ENCODE data around the gene KAT6B. TPM values are rescaled to one million over a fixed set of nuclear protein-coding genes. Genes with fewer than 3 reads are reported as not detected.
"Not testable (repeated sequence)": the region's sequence is repeated elsewhere in the genome, so short reads cannot be mapped to it uniquely, and the experiment has no call there.

The KAT6B gene
- polyA plus RNA-seq, 1 donor from 2014 or later = 11.5 TPM

DNA sequence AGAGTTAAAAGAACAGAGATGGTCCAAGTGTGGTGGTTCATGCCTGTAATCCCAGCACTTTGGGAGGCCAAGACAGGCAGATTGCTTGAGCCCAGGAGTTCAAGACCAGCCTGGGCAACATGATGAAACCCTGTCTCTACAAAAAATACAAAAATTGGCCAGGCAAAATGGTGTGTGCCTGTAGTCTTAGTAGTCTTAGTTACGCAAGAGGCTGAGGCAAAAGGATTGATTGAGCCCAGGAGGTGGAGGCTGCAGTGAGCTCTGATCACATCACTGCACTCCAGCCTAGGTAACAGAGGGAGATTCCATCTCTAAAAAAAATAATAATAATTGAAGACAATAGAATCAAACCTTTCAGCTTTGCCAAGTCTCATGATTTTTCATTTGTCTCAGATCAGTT lies 33.2 kb upstream of the KAT6B start:
- not testable (repeated sequence) for H3K9me3 ChIP-seq (ENCODE audit: low read length); H3K9ac ChIP-seq (ENCODE audit: low read length); H3K27ac ChIP-seq (ENCODE audit: low read length); H4K20me1 ChIP-seq (ENCODE audit: insufficient read depth); H3K4me2 ChIP-seq (ENCODE audit: low read length); H2AFZ ChIP-seq (ENCODE audit: low read depth, low read length); H3K4me3 ChIP-seq (ENCODE audit: low read length); H3K79me2 ChIP-seq (replicated peaks; ENCODE audit: insufficient read depth, low read length); H3K9me2 ChIP-seq (ENCODE audit: insufficient read depth, low read length); H3F3A ChIP-seq (ENCODE audit: insufficient read depth, low read length, poor library complexity, severe bottlenecking); H3K27me3 ChIP-seq (ENCODE audit: insufficient read depth, low read depth, low read length); H3K36me3 ChIP-seq (ENCODE audit: insufficient read depth, low read length)

DNA sequence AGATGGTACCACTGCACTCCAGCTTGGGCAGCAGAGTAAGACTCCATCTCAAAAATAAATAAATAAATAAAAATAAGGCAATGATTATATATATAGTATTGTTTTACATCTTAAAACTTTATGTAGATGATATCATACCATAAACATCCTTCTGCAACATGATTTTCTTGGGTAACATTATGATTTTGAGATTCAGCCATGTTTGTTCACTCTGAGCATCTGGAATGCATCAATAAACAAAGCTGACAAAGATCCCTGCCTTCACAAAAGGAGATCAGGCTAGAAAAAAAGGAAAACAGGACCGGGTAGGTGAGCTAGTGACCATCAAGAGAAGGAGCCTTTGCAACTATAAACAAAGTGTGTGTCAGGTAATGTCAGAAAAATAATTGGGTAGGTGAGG lies 31.9 kb upstream of the KAT6B start:
- Histone ChIP-seq H4K20me1 (ENCODE audit: insufficient read depth) (no peaks in the 10 kb centered on the region), H3K9me2 (ENCODE audit: insufficient read depth, low read length) (no peaks in the 10 kb centered on the region), H2AFZ (ENCODE audit: low read depth, low read length) (no peak overlapping the region), H3K9me3 (ENCODE audit: low read length) (no peaks in the 10 kb centered on the region), H3K4me2 (ENCODE audit: low read length) (no peak overlapping the region), H3K27ac (ENCODE audit: low read length) (no peak overlapping the region), H3K36me3 (ENCODE audit: insufficient read depth, low read length) (no peaks in the 10 kb centered on the region), H3K9ac (ENCODE audit: low read length) (no peak overlapping the region), H3K79me2 (replicated peaks; ENCODE audit: insufficient read depth, low read length) (no peaks in the 10 kb centered on the region), H3F3A (ENCODE audit: insufficient read depth, low read length, poor library complexity, severe bottlenecking) (no peaks in the 10 kb centered on the region), H3K27me3 (ENCODE audit: insufficient read depth, low read depth, low read length) (no peaks in the 10 kb centered on the region), H3K4me3 (ENCODE audit: low read length) (no peak overlapping the region)
- TF ChIP-seq, protein P1, sequence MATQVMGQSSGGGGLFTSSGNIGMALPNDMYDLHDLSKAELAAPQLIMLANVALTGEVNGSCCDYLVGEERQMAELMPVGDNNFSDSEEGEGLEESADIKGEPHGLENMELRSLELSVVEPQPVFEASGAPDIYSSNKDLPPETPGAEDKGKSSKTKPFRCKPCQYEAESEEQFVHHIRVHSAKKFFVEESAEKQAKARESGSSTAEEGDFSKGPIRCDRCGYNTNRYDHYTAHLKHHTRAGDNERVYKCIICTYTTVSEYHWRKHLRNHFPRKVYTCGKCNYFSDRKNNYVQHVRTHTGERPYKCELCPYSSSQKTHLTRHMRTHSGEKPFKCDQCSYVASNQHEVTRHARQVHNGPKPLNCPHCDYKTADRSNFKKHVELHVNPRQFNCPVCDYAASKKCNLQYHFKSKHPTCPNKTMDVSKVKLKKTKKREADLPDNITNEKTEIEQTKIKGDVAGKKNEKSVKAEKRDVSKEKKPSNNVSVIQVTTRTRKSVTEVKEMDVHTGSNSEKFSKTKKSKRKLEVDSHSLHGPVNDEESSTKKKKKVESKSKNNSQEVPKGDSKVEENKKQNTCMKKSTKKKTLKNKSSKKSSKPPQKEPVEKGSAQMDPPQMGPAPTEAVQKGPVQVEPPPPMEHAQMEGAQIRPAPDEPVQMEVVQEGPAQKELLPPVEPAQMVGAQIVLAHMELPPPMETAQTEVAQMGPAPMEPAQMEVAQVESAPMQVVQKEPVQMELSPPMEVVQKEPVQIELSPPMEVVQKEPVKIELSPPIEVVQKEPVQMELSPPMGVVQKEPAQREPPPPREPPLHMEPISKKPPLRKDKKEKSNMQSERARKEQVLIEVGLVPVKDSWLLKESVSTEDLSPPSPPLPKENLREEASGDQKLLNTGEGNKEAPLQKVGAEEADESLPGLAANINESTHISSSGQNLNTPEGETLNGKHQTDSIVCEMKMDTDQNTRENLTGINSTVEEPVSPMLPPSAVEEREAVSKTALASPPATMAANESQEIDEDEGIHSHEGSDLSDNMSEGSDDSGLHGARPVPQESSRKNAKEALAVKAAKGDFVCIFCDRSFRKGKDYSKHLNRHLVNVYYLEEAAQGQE (IDR thresholded peaks at IDR 0.05; ENCODE audit: borderline replicate concordance) = no peak

DNA sequence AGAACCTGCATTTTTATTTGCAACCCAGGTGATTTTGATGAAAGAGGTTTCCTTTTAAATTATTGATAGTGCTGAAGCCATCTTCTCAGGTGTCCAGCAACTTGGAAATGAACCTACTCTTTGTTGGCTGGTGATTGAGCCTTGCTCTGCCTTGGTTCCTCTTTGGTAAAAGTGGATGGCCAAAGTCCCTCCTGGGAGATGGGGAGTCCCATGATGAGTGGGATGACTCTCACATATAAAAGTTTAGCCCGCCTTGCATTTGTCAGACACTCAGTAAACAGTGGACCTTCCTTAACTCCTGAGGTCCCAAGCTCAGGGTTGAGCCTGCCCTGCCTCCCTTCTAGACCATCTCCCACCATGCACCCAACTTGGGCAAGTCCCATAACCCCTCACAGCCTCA lies 28.9 kb upstream of the KAT6B start:
- H3K9me3 ChIP-seq (ENCODE audit: low read length) = no peaks in the 10 kb centered on the region
- no peak overlapping the region for H3K27ac ChIP-seq (ENCODE audit: low read length)
- TF ChIP-seq, protein P1 (IDR thresholded peaks at IDR 0.05; ENCODE audit: borderline replicate concordance) = no peak
- TF ChIP-seq RAD21 (conservative IDR thresholded peaks at IDR 0.05) (no peak), TAF1 (IDR thresholded peaks at IDR 0.05; ENCODE audit: low read depth) (no peak), POLR2AphosphoS5 (IDR thresholded peaks at IDR 0.05) (no peak), SMC3 (conservative IDR thresholded peaks at IDR 0.05; ENCODE audit: poor library complexity) (no peak), MXI1 (conservative IDR thresholded peaks at IDR 0.05; ENCODE audit: poor library complexity, severe bottlenecking) (no peak), EP300 (conservative IDR thresholded peaks at IDR 0.05; ENCODE audit: poor library complexity, severe bottlenecking) (no peak), EZH2 (IDR thresholded peaks at IDR 0.05; ENCODE audit: borderline replicate concordance, insufficient read depth, low read length, poor library complexity, severe bottlenecking) (no peak)
- TF ChIP-seq, protein P2, sequence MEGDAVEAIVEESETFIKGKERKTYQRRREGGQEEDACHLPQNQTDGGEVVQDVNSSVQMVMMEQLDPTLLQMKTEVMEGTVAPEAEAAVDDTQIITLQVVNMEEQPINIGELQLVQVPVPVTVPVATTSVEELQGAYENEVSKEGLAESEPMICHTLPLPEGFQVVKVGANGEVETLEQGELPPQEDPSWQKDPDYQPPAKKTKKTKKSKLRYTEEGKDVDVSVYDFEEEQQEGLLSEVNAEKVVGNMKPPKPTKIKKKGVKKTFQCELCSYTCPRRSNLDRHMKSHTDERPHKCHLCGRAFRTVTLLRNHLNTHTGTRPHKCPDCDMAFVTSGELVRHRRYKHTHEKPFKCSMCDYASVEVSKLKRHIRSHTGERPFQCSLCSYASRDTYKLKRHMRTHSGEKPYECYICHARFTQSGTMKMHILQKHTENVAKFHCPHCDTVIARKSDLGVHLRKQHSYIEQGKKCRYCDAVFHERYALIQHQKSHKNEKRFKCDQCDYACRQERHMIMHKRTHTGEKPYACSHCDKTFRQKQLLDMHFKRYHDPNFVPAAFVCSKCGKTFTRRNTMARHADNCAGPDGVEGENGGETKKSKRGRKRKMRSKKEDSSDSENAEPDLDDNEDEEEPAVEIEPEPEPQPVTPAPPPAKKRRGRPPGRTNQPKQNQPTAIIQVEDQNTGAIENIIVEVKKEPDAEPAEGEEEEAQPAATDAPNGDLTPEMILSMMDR (IDR thresholded peaks at IDR 0.05; ENCODE audit: poor library complexity, severe bottlenecking) = no peak

More for the DNA sequence above, 28.9 kb upstream of the KAT6B start:
- no peak overlapping the region for H2AFZ ChIP-seq (ENCODE audit: low read depth, low read length)
- H3K4me2 ChIP-seq (ENCODE audit: low read length) = no peak overlapping the region
- H3F3A ChIP-seq (ENCODE audit: insufficient read depth, low read length, poor library complexity, severe bottlenecking) = no peaks in the 10 kb centered on the region
- no peaks in the 10 kb centered on the region for H3K9me2 ChIP-seq (ENCODE audit: insufficient read depth, low read length)
- no peak overlapping the region for H3K4me3 ChIP-seq (ENCODE audit: low read length)
- no peaks in the 10 kb centered on the region for H3K79me2 ChIP-seq (replicated peaks; ENCODE audit: insufficient read depth, low read length)
- H3K27me3 ChIP-seq (ENCODE audit: insufficient read depth, low read depth, low read length) = no peaks in the 10 kb centered on the region
- H3K9ac ChIP-seq (ENCODE audit: low read length) = no peak overlapping the region
- H3K36me3 ChIP-seq (ENCODE audit: insufficient read depth, low read length) = no peaks in the 10 kb centered on the region
- no peaks in the 10 kb centered on the region for H4K20me1 ChIP-seq (ENCODE audit: insufficient read depth)
